Progenitor cell of endocrine pancreas (in vitro differentiated cells): ENCODE results near the gene VPS51. TPM values are rescaled to one million over a fixed set of nuclear protein-coding genes. Genes with fewer than 3 reads are reported as not detected.
"Not testable (repeated sequence)": the region's sequence is repeated elsewhere in the genome, so short reads cannot be mapped to it uniquely, and the experiment has no call there.

ENCODE experiments used
- DNase-seq: peaks from one replicate; pipeline ENCODE4 v3.0.0; 2021; ENCODE audit warnings: low spot score; ENCODE audit not compliant: unreplicated experiment
- H3K27ac Mint-ChIP-seq: 2 replicates; pipeline ENCODE4 v1.8.0; 2021; ENCODE audit warnings: mild to moderate bottlenecking, moderate library complexity, mixed read lengths
- H3K27me3 Mint-ChIP-seq: 2 replicates; pipeline ENCODE4 v1.8.0; 2021; ENCODE audit warnings: mixed read lengths
- H3K36me3 Mint-ChIP-seq: 2 replicates; pipeline ENCODE4 v1.8.0; 2022; ENCODE audit warnings: mixed read lengths; ENCODE audit not compliant: insufficient read depth
- H3K4me1 Mint-ChIP-seq: 2 replicates; pipeline ENCODE4 v1.8.0; 2021; ENCODE audit warnings: low read depth, mixed read lengths
- H3K4me3 Mint-ChIP-seq: 2 replicates; pipeline ENCODE4 v1.8.0; 2021; ENCODE audit warnings: low read depth, mild to moderate bottlenecking, moderate library complexity, mixed read lengths
- H3K9me3 Mint-ChIP-seq: 2 replicates; pipeline ENCODE4 v1.8.0; 2021; ENCODE audit warnings: low read depth, mixed read lengths
- CTCF ChIP-seq: fragments of 200-600 bp; sonication (generic); IDR thresholded peaks from one replicate; pipeline ENCODE4 v1.5.0; 2021; ENCODE audit warnings: antibody characterized with exemption, mild to moderate bottlenecking; ENCODE audit not compliant: unreplicated experiment
- total RNA-seq: library from RNA; stranded (reverse); gene quantifications from 2 replicates; pipeline ENCODE4 v1.2.1, GENCODE V29; 2021

VPS51 gene
- total RNA-seq, 1 donor from 2014 or later = 112 TPM

GRCh38 chr11:65118097-65118837 lies 22.3 kb downstream of the VPS51 start:
- peak; percentile 9 for TF ChIP-seq CTCF
- H3K4me1 Mint-ChIP-seq = peaks cover 18% of the 10 kb centered on the region
- H3K4me3 Mint-ChIP-seq = peak overlapping the region; percentile 86
- no peak for DNase-seq
- no peaks in the 10 kb centered on the region for H3K9me3 Mint-ChIP-seq
- no peaks in the 10 kb centered on the region for H3K27me3 Mint-ChIP-seq
- peak overlapping the region; percentile 97 for H3K27ac Mint-ChIP-seq
- peaks cover 17% of the 10 kb centered on the region for H3K36me3 Mint-ChIP-seq

GRCh38 chr11:65118891-65119669 lies 23.1 kb downstream of the VPS51 start:
- Mint-ChIP-seq H3K4me3 (peak overlapping the region; percentile 16), H3K36me3 (peaks cover 16% of the 10 kb centered on the region), H3K27ac (peak overlapping the region; percentile 84), H3K4me1 (peaks cover 14% of the 10 kb centered on the region)
- not testable (repeated sequence) for H3K27me3 Mint-ChIP-seq, H3K9me3 Mint-ChIP-seq, DNase-seq

GRCh38 chr11:65119670-65119995 lies 23.6 kb downstream of the VPS51 start:
- Mint-ChIP-seq H3K36me3 (peaks cover 16% of the 10 kb centered on the region), H3K27ac (no peak overlapping the region), H3K9me3 (no peaks in the 10 kb centered on the region), H3K27me3 (no peaks in the 10 kb centered on the region), H3K4me3 (peak overlapping the region; percentile 42), H3K4me1 (peaks cover 14% of the 10 kb centered on the region)
- DNase-seq = no peak
- TF ChIP-seq CTCF = no peak

GRCh38 chr11:65120831-65121230 lies 24.8 kb downstream of the VPS51 start:
- Mint-ChIP-seq H3K27ac (peak overlapping the region; percentile 98), H3K4me1 (peaks cover 14% of the 10 kb centered on the region), H3K4me3 (peak overlapping the region; percentile 100), H3K9me3 (no peaks in the 10 kb centered on the region), H3K27me3 (no peaks in the 10 kb centered on the region), H3K36me3 (peaks cover 16% of the 10 kb centered on the region)
- no peak for DNase-seq
- no peak for TF ChIP-seq CTCF

GRCh38 chr11:65121447-65121864 lies 25.4 kb downstream of the VPS51 start:
- DNase-seq = no peak
- Mint-ChIP-seq H3K4me1 (peaks cover 14% of the 10 kb centered on the region), H3K27ac (peak overlapping the region; percentile 98), H3K9me3 (no peaks in the 10 kb centered on the region), H3K4me3 (peak overlapping the region; percentile 100), H3K36me3 (peaks cover 16% of the 10 kb centered on the region), H3K27me3 (no peaks in the 10 kb centered on the region)
- no peak for TF ChIP-seq CTCF
